Esophagus mucosa (tissue), 1 donor: Measurements from ENCODE around the gene MCM7. TPM values are rescaled to one million over a fixed set of nuclear protein-coding genes. Genes with fewer than 3 reads are reported as not detected.

Experiments
- ATAC-seq: fragments of 200-7000 bp; cut with Tn5 transposase; one replicate; pipeline ENCODE4 v1.9.1; 2020
- total RNA-seq: library from RNA; stranded (reverse); gene quantifications from one replicate; pipeline ENCODE4 v1.2.4, GENCODE V29; 2023
- donor health status: DM: yes; HTN: yes; CAD: no.

The MCM7 gene
- total RNA-seq, 1 donor from 2014 or later = 53.0 TPM

- ATAC-seq = no peak
These were observed 34.2 kb downstream of the MCM7 start for GRCh38 chr7:100066953-100067352.

GRCh38 chr7:100065452-100066186 is 35.6 kb downstream of the MCM7 start:
- ATAC-seq = peak; percentile 16

- no peak for ATAC-seq
These were observed 37.0 kb downstream of the MCM7 start for GRCh38 chr7:100064162-100064561.

- ATAC-seq = no peak
These were observed 37.8 kb downstream of the MCM7 start for GRCh38 chr7:100063376-100063775.

- no peak for ATAC-seq
These were observed 39.5 kb downstream of the MCM7 start for GRCh38 chr7:100061518-100062193.

GRCh38 chr7:100059251-100059739 is 41.9 kb downstream of the MCM7 start:
- no peak for ATAC-seq

GRCh38 chr7:100057006-100057405 is 44.2 kb downstream of the MCM7 start:
- ATAC-seq = no peak

- ATAC-seq = peak; percentile 82
These were observed 48.0 kb downstream of the MCM7 start for GRCh38 chr7:100053215-100053614.

GRCh38 chr7:100051611-100052010 is 49.6 kb downstream of the MCM7 start:
- ATAC-seq = no peak

GRCh38 chr7:100049441-100050291 is 51.5 kb downstream of the MCM7 start, which contains the start of gene ZSCAN21:
TSS of gene ZSCAN21 (plus strand) at chr7:100049774. CDS start at chr7:100057007, 7,233 bp downstream.
- ATAC-seq = peak; percentile 91

- no peak for ATAC-seq
These were observed 52.5 kb downstream of the MCM7 start for GRCh38 chr7:100048680-100049079.

GRCh38 chr7:100044718-100045117 is 56.5 kb downstream of the MCM7 start:
- peak; percentile 70 for ATAC-seq

Other genes starting within 250 kb of the MCM7 start
- 0.28 TPM for gene OR2AE1, start 224.4 kb downstream of the MCM7 start, total RNA-seq
- gene TRIM4, start 181.9 kb downstream of the MCM7 start, total RNA-seq = 13.9 TPM
- 0.20 TPM for gene GJC3, start 171.8 kb downstream of the MCM7 start, total RNA-seq
- gene AZGP1, start 125.4 kb downstream of the MCM7 start, total RNA-seq = 10.8 TPM
- gene ZKSCAN1, start 85.8 kb downstream of the MCM7 start, total RNA-seq = 62.4 TPM
- gene ZSCAN21, start 51.6 kb downstream of the MCM7 start, total RNA-seq = 3.7 TPM
- 12.4 TPM for gene ZNF3, start 19.7 kb downstream of the MCM7 start, total RNA-seq
- 95.0 TPM for gene COPS6, start 12.4 kb downstream of the MCM7 start, total RNA-seq
- gene AP4M1, start 246 bp upstream of the MCM7 start, total RNA-seq = 15.1 TPM
- 23.3 TPM for gene TAF6, start 18.0 kb upstream of the MCM7 start, total RNA-seq
- gene CNPY4, start 18.2 kb upstream of the MCM7 start, total RNA-seq = 3.4 TPM
- gene MBLAC1, start 25.6 kb upstream of the MCM7 start, total RNA-seq = 1.7 TPM
- 71.1 TPM for gene LAMTOR4, start 47.5 kb upstream of the MCM7 start, total RNA-seq
- gene TRAPPC14, start 57.3 kb upstream of the MCM7 start, total RNA-seq = 16.3 TPM
- 5.6 TPM for gene GAL3ST4, start 67.2 kb upstream of the MCM7 start, total RNA-seq
- gene GPC2, start 76.0 kb upstream of the MCM7 start, total RNA-seq = 0.20 TPM
- gene STAG3, start 76.5 kb upstream of the MCM7 start, total RNA-seq = 0.48 TPM
- 0.36 TPM for gene PVRIG, start 118.6 kb upstream of the MCM7 start, total RNA-seq
- gene SPDYE3, start 206.3 kb upstream of the MCM7 start, total RNA-seq = not detected